Stimulated activated CD4-positive, alpha-beta T cell treated with anti-CD3 and anti-CD28 coated beads, TNF-alpha, amount 100 ng/mL, for 48 hours (primary cell): ENCODE data around the gene VAV1.
A peak's percentile ranks its signal among the peaks of the same experiment; 100 is the strongest.
"Not testable (repeated sequence)": the region's sequence is repeated elsewhere in the genome, so short reads cannot be mapped to it uniquely, and the experiment has no call there.

ENCODE experiments used
- DNase-seq, 3 donors: peaks; one replicate each; pipeline ENCODE4 v3.0.0-alpha.2; 2020; ENCODE audit warnings: low read depth in 3 of 3

The VAV1 gene

DNA sequence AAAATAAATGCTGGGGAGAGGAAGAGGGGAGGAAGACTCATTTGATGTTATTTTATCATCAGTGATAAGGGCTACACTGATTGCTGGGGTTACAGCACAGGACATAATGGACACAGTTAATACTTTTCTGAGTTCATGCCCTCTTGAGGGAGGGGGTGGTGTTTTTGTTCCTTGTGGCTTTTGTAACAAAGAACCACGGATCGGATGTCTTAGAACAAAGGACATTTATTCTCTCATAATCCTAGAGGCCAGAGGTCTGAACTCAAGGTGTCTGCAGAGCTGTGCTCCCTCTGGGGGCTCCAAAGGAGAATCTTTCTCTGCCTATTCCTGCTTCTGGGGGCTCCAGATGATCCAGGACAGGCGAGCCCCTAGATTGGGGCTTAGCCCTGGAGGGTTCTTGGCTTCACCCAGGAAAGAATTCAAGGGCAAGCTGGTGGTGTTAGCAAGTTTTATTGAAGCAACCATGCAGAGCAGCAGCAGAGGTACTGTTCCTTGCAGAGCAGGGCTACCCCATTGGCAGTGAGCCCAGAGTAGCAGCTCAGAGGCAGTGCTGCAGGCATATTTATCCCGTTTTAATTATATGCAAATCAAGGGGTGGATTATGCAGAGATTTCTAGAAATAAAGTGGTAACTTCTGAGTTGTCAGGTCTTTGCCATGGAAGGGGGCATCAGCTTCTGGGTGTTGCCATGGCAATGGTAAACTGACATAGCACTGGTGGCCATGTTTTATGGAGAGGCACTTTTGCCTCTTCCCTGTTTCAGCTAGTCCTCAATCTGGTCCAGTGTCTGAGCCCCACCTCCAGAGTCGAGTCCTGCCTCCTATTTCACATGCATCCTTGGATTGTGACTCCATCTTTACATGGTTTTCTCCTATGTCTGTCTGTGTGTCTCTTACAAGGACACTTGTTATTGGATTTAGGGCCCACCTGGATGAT is 18.0 kb downstream of the VAV1 start:
- DNase-seq, result no peak

DNA sequence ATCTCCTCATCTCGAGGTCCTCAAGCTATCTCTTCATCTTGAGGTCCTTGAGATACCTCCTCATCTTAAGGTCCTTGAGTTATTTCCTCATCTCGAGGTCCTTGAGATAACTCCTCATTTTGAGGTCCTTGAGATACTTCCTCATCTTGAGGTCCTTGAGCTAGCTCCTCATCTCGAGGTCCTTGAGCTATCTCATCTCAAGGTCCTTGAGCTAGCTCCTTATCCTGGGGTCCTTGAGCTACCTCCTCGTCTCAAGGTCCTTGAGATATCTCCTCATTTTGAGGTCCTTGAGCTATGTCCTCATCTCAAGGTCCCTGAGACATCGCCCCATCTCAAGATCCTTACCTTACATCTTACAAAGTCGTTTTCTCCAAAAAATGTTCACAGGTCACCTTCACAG is 18.7 kb downstream of the VAV1 start:
- no peak for DNase-seq

DNA sequence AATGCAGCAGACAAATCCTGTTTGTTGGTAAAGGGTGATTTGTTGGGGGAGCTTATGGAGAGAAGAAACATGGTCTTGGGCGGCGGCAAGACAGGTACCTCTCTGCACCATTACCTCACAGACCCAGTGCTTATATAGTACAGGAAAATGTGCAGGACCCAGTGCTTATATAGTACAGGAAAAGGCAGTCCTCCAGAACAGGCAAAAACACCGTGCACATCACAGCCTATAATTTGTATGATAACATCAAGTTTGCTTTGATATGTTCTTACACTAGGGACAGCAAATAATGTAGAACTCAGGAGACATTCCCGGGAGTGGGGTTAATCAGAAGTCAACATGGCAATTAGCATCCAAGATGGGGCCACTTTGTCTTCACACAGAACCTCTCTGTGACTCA is 20.9 kb downstream of the VAV1 start:
- DNase-seq, result no peak

DNA sequence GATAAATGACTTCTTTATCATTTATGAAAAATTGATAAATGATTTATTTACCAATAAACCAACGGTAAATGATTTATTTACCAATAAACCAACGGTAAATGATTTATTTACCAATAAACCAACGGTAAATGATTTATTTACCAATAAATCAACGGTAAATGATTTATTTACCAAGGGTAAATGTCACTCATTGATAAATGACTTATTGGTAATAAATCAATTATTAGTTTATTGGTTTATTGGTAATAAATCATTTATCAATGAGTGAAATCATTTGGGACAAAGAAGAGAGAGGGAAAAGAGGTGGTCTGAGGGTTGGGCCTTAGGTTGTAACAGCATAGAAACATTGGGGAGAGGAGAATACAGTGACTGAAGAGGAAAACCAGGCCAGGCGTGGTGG is 21.5 kb downstream of the VAV1 start:
- no peak for DNase-seq

DNA sequence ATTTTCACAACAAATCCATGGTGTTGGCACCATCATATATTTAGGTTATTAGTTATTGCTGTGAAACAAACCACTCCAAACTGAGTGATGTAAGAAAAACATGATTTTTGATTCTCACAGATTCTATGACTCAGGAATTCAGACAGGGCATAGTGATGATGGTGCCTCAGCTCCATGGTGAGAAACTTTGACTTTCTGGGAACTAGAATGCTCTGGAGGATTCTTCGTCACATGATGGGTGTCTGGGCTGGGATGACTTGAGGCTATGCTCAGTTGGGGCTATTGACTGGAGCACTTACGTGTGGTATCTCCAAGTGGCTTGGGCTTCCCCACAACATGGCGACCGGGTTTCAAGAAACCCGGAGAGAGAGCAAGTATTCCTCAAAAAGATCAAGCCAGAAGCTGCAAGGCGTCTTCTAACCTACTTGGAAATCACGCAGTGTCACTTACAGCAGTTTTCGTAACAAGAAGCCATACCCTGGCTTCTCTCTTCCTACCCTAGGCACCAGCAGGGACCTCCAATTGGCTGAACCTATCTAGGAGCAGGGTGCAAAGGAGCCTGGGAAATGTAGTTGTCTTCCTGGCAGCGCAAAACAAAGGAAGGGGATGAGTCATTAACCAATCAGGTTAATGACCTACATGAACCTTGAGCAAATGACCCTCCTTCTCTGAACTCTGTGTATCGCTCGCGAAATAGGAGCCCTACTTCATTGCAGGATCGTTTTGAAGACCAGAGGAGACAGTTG is 22.4 kb downstream of the VAV1 start:
- no peak for DNase-seq

DNA sequence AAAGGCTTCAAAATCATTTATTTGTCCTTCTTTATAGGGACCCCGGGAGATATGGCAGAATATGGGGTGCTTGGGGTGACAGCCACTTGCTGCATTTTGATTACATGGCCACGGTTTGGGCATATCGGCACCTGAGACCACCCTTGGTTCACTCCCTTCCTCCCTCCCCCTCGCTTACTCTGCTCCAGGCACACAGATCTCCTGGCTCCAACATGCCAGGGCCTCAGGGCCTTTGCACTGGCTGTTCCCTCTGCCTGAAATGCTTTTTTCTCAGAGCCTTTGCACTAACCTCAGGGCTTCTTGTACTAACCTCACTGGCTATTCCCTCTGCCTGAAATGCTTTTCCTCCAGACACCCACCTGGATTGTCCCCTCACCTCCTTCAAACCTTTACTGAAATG is 23.8 kb downstream of the VAV1 start:
- no peak for DNase-seq

DNA sequence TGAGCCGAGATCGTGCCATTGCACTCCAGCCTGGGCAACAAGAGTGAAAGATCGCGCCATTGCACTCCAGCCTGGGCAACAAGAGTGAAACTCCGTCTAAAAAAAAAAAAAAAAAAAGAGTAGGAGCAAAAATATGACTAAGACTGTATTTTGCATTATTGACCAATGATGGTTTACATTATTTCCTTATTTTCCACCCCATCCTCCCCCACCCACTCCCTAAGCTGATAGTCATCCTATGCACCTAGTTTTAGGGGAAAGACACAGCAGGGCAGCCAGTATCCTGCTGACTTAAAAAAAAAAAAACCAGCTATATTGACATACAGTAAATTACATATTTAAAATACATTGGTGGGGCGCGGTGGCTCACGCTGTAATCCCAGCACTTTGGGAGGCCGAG is 25.1 kb downstream of the VAV1 start:
- DNase-seq, result no peak

DNA sequence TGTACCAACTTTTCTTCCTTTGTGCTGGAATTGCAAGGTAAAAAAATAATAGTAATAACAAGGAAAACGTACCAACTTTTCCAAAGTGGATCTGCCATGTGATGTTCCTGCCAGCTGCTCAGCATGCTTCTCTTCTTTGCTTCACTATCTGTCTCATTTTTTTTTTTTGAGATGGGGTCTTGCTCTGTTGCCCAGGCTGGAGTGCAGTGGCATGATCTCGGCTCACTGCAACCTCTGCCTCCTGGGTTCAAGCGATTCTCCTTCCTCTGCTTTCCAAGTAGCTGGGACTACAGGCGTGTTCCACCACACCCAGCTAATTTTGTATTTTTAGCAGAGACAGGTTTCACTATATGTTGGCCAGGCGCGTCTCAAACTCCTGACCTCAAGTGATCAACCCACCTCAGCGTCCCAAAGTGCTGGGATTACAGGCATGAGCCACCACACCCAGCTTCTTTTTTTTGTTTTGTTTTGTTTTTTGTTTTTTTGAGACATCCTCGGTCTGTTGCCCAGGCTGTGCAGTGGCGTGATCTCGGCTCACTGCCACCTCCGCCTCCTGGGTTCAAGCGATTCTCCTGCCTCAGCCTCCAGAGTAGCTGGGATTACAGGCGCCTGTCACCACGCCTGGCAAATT is 27.8 kb downstream of the VAV1 start:
- not testable (repeated sequence) for DNase-seq

DNA sequence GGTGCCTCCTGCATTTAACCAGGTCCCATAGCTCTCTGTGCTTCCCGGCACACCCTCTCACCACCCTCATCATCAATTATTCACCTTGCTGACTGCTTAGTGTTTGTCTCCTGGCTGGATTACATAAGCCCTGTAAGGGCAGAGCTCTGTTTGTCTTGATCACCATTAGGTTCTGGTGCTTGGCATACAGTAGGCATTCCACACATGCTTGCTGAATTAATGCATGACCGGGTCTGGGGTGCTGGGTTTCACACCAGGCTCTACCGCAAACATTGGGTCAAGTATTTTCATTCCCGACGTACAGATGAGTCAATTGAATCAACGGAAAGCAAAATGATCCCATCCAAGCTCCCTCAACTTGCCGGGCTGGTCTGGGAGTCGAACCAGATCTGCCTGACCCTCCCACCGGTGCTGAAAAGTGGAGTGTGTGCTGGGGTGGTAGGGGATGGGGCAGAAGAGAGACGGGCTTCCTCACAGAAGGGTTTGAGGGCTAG is 28.5 kb downstream of the VAV1 start:
- no peak for DNase-seq

DNA sequence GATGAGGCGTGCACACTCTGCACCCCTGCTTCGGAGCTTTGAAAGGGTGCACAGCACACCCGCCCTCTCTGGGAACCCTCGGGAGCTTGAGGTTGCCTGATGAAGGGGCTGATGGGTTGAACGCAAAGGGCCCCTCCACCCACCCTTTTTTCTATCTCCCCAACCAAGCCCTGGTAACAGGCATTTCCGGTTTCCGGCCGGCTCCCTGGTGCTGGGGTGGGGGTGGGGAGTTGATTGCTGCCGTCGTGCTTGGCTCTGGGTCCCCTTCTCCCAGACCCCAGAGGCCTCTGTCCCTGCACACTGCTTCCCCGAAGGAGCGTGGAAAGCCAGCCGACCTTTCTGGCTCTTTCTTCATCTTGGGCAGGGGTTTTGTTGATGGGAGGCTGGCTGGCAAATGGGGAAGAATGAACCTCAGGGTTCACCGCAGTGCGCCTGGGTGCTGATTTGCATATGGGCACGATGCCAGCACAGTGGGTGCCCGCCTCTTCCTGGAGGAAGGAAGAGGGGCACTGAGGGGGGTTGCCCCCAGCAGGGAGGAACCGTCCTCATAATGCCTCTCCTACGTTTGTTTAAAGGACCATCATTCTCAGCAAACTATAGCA is 29.1 kb downstream of the VAV1 start:
- DNase-seq, result peak; percentile 67 to 79 (median 74)

DNA sequence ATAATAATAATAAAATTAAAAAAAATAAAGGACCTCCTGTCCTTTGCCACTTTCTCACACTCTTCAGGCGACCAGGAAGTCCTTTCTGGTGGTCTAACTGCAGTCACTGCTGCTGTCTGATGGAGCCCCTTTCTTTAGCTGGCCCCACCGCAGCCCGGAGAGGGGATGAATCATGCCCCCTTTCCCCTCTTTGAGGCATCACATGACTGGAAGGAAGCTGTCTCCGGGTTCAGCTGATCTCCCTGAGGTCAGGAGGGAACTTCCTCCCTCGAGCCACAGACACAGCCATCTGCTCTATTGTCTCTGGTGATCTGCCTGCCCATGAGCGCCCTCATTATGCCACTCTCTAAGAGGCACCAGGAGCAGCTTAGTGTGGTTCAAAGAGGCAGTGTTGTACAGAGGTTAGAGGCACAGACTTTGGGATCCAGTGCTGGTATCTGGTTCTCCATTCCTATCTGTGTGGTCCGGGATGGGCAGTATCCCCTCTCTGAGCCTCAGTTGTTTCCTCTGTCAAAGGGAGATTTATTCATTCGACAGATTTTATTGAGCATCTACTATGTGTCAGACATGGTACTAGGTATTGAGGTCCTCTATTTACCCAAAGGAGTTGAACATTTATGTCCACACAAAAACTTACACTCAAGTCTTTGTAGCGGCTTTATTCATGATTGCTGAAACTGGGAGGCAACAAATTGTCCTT is 30.0 kb downstream of the VAV1 start:
- peak; percentile 44 to 70 (median 60) for DNase-seq

DNA sequence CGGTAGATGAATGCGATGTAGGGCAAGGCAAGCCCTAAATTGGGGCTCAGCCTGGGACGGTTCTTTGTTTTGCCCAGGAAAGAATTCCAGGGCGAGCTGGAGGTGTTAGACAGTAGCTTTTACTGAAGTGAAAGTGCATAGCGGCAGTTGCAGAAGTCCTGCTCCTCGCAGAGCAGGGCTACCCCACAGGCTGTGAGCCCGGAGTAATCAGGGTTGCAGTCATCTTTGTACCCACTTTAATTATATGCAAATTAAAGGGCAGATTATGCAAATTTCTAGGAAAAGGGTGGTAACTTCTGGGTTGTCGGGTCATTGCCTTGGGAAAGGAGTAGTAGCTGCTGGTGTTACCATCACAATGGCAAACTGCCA is 30.5 kb downstream of the VAV1 start:
- DNase-seq, result no peak

DNA sequence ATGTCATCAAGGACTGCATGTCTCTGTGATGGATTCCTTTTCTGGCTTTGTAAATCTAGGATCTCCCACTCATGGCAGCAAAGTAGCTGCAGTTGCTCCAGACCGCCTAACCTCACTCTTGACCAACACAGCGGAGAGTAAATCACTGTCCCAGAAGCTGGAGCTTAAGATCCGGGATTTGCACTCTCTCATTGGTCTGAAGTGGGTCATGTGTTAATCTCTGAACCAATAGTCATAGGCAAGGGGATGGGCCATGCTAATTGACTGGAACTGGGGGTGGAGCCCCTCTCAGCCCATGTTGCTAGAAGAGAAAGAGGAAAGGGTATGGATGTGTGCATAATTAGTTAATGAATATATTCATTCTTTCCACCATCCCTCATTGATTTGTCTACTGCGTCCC is 34.0 kb downstream of the VAV1 start:
- DNase-seq, result no peak

DNA sequence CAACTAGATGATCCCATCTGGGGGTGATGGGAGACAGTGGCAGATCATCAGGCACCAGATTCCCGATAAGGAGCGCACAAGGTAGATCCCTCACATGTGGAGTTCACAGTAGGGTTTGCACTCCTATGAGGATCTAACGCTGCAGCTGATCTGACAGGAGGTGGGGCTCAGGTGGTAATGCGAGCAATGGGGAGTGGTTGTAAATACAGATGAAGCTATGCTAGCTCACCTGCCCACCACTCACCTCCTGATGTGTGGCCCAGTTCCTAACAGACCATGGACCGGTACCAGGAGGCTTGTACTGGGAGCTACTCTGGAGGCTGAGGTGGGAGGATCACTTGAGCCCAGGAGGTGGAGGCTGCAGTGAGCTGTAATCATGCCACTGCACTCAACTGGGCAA is 34.8 kb downstream of the VAV1 start:
- DNase-seq, result no peak

DNA sequence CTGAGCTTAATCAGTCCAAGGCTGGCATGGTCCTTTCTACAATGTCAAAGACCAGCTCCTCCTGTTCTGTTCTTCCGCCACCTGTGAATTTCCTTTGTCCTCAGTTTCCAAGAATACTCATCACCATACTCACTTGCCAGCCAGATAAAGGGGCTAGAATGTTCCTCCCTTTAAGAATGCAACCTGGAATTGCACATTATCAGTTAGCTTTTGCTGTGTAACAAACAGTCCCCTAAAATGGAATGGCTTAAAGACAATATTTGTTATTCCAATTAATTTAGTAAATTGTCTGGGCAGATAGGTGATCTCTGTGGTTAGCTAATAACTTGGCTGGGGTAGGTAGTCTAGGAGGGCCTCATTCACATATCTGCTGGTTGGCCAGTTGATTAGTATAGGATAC is 36.0 kb downstream of the VAV1 start:
- no peak for DNase-seq

DNA sequence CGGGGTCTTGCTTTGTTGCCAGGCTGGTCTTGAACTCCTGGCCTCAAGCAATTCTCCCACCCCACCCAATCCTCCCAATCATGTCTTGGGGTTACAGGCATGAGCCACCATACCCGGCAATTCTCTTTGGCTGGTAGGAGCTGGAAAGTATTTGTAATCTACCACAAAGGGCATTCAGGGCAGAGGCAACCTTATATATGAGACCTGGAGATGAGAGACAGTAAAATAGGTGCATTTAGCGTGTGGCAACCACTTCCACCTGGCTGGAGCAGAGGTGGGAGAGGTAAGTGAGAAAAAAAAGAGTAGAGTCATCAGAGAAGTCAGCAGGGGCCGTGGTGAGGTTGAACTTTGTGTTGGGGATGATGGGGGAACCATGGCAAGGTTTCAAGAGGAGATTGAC is 36.8 kb downstream of the VAV1 start:
- DNase-seq, result no peak

DNA sequence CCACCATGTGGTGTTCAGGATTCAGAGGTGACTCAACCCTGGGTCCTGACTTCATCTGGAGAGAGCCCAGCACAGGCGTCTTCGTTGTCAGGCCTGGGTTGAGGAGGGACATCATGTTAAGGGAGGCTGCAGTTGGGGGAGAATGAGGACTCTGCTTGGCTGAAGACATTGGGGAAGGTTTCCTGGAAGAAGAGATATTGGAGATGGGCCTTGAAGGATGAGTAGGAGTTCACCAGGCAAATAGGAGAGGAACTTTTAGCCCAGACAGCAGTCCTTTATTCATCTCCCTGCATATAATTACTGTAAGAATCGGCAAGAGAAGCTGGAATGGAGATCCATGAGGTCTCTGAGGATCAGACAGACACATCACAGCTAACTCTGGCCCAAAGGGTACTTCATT is 38.9 kb downstream of the VAV1 start:
- DNase-seq, result no peak

DNA sequence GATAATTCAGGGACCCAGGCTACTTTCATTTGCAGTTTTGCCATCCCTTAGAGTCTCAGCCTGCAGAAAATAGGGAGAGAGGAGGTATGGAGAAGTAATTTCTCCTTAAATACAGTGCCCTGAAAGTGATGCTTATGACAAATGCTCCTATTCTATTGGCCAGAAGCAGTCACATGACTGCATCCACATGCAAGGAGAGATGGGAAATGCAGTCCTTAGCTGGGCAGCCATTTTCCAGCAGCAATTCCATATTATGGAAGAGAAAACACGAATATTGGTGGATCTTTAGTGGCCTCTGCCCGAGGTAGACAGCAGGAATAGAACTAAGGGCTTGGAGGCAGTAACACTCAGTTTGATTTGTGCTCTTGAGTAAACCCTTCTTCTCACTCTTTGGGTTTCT is 39.4 kb downstream of the VAV1 start:
- no peak for DNase-seq

DNA sequence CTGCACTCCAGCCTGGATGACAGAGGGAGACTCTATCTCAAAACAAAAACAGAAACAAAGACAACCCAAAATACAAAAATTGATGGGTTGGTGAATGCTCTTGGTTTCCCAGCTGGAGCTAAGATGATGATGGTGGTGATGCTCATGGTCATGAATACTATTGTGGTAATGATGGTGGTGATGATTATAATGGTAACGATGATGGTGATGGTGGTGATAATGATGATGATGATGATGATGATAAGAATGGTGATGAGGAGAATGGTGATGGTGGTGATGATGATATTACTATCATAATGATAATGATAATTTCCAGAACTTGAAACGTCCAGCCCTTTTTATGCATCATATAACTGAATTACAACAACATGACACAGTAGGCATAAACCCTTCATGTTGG is 40.1 kb downstream of the VAV1 start:
- no peak for DNase-seq

DNA sequence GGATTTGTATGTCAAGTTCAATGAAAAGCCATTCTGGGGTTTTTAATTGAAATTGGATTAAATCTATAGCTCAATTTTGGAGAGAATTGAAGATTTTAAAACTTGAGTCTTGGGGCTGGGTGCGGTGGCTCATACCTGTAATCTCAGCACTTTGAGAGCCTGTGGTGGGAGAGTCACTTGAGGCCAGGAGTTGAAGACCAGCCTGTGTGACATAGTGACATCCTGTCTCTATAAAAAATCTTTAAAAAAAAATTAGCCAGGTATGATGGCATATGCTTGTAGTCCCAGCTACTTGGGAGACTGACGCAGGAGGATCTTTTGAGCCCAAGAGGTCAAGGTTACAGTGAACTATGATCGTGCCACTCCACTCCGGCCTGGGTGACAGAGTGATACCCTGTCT is 41.2 kb downstream of the VAV1 start:
- DNase-seq, result no peak

DNA sequence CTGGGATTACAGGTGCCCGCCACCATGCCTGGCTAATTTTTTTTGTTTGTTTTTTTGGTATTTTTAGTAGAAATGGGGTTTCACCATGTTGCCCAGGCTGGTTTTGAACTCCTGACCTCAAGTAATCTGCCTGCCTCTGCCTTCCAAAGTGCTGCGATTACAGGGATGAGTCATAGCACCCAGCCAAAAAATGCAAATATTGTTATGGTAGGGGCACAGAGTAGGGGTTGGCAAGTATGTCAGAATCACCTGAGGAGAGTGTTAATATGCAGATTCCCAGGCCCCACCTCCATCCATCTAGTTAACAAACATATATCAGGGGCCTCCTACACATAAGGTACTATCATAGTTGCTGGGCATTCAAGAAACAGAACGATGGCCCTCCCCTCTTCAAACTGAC is 44.7 kb downstream of the VAV1 start:
- DNase-seq, result no peak

DNA sequence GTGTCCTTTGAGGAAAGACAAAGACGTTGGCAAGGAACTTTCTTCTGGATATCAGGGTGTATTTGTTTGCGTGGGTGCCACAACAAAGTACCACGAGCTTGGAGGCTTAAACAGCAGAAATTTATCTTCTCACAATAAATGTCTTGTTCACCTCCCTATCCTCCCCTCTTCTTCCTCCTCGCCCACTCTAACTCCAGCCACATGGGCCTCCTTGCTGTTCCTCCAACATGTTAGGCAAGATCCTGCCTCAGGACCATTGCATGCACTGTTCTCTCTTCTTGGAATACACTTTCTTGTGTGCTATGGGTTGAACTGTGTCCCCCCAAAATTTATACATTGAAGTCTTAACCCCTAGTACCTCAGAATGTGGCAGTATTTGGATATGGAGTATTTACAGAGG is 45.7 kb downstream of the VAV1 start:
- no peak for DNase-seq
